Lung microvascular endothelial cell (primary cell): Measurements from ENCODE around the gene SCRN3. TPM values are rescaled to one million over a fixed set of nuclear protein-coding genes. Genes with fewer than 3 reads are reported as not detected.
"Not testable (repeated sequence)": the region's sequence is repeated elsewhere in the genome, so short reads cannot be mapped to it uniquely, and the experiment has no call there.

ENCODE experiments used
- DNase-seq, 2 donors: peaks; one replicate each; pipeline versions ENCODE4 v3.0.0 to v3.0.0-alpha.2; 2010; ENCODE audit warnings: low read depth in 2 of 2
- total RNA-seq: library from RNA; depleted of rRNA; stranded (reverse); fragments of >200 nt; gene quantifications from 2 replicates; pipeline ENCODE4 v1.2.1, GENCODE V29; 2014

SCRN3 gene
- 11.6 and 13.7 TPM in 2 replicates for total RNA-seq

- peak; percentile 72 to 81 for DNase-seq
Observed at GRCh38 chr2:174395284-174395968, at the start of gene SCRN3. SCRN3 (plus strand) TSS chr2:174395730; CDS start chr2:174398284, 2,554 bp downstream.

GRCh38 chr2:174350018-174350417, 45.5 kb upstream of the SCRN3 start:
- DNase-seq, result no peak

- no peak for DNase-seq
Observed at GRCh38 chr2:174350593-174351181, 44.8 kb upstream of the SCRN3 start.

DNA sequence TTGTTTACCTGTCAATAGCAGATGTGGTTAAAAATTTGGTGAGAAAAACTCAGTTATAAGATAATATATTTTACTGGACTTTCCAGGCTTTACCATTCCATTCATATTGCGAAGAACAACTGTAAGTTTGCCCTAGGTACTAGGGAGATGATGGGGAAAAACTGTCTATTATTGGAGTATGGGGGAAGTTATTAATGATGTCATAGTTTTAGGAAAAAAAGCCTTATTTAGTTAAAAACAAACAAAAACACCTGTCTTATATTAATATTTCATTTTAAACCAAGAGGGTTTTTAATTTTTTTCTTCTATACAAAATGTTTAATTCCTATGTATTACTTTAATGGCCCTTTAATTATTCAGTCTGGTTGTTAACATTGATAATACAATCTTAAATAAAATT, 42.5 kb upstream of the SCRN3 start:
- DNase-seq, result no peak

DNA sequence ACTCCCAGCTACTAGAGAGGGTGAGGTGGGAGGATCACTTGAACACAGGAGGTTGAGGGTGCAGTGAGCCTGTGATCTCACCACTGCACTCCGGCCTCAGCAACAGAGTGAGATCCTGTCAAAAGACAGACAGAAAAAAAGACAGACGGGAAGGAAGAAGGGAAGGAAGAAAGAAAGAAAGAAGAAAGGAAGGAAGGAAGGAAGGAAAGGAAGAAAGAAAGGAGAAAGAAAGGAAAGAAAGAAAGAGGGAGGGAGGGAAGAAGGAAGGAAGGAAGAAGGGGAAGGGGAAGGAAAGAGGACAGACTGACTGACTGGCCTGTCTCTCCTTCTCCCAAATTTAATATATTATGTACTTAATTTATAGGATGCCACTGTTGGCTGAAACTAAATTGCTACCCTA, 39.2 kb upstream of the SCRN3 start:
- DNase-seq, result no peak

DNA sequence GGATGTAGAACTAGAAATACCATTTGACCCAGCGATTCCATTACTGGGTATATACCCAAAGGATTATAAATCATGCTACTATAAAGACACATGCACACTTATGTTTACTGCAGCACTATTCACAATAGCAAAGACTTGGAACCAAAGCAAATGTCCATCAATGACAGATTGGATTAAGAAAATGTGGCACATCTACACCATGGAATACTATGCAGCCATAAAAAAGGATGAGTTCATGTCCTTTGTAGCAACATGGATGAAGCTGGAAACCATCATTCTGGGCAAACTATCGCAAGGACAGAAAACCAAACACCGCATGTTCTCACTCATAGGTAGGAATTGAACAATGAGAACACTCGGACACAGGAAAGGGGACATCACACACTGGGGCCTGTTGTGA, 35.9 kb upstream of the SCRN3 start:
- not testable (repeated sequence) for DNase-seq

- DNase-seq, result no peak
Observed at GRCh38 chr2:174362949-174363348, 32.6 kb upstream of the SCRN3 start.

DNA sequence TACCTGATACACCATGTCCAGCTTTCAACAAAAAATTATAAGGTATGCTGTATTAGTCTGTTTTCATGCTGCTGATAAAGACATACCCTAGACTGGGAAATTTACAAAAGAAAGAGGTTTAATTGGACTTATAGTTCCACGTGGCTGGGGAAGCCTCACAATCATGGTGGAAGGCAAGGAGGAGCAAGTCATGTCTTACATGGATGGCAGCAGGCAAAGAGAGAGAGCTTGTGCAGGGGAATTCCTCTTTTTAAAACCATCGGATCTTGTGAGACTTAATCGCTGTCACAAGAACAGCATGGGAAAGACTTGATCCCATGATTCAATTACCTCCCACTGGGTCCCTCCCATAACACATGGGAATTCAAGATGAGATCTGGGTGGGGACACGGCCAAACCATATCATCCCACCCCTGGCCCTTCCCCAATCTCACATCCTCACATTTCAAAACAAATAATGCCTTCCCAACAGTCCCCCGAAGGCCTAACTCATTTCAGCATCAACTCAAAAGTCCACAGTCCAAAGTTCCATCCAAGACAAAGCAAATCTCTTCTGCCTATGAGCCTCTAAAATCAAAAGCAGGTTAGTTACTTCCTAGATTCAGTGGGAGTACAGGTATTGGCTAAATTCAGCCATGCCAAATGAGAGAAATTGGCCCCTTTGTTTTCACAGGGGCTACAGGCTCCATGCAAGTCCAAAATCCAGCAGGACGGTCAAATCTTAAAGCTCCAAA, 31.9 kb upstream of the SCRN3 start:
- not testable (repeated sequence) for DNase-seq

DNA sequence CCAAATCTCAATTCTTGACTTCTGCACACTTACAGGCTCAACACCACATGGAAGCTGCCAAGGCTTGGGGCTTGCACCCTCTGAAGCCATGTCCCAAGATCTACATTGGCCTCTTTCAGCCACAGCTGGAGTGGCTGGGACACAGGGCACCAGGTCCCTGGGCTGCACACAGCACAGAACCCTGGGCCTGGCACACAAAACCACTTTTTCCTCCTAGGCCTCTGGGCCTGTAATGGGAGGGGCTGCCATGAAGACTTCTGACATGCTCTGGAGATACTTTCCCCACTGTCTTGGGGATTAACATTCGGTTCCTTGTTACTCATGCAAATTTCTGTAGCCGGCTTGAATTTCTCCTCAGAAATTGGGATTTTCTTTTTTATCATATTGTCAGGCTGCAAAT, 30.9 kb upstream of the SCRN3 start:
- no peak for DNase-seq

DNA sequence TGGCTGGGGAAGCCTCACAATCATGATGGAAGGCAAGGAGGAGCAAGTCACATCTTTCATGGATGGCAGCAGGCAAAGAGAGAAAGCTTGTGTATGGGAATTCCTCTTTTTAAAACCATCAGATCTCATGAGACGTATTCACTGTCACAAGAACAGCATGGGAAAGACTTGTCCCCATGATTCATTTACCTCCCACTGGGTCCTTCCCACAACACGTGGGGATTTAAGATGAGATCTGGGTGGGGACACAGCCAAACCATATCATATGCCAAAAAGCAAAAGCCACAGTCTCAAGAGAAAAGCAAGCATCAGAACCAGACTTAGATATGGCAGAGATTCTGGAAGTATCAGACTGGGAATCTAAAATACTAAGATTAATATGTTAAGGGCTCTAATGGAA, 30.0 kb upstream of the SCRN3 start:
- DNase-seq, result no peak

DNA sequence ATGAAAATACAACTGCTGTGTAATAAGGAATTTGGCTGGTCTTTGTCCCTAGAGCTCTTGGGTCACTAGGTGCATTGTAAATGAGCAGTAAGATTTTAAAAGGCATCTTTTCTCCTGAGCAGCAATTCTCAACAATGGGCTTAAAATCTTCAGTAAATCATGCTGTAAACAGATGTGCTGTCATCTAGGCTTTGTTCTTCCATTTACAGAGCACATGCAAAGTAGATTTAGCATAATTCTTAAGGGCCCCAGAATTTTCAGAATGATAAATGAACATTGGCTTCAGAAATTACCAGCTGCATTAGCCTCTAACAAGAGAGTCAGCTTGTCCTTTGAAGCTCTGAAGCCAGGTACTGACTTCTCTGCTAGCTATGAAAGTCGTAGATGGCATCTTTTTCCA, 26.8 kb upstream of the SCRN3 start:
- DNase-seq, result no peak

- DNase-seq, result no peak
Observed at GRCh38 chr2:174376967-174377366, 18.6 kb upstream of the SCRN3 start.

- DNase-seq, result no peak
Observed at GRCh38 chr2:174383796-174384195, 11.7 kb upstream of the SCRN3 start.

GRCh38 chr2:174385201-174385600, 10.3 kb upstream of the SCRN3 start:
- DNase-seq, result no peak

GRCh38 chr2:174388706-174389105, 6.8 kb upstream of the SCRN3 start:
- not testable (repeated sequence) for DNase-seq

- no peak for DNase-seq
Observed at GRCh38 chr2:174389542-174389941, 6.0 kb upstream of the SCRN3 start.

- DNase-seq, result not testable (repeated sequence)
Observed at GRCh38 chr2:174390303-174390702, 5.2 kb upstream of the SCRN3 start.

- DNase-seq, result no peak
Observed at GRCh38 chr2:174392706-174393105, 2.8 kb upstream of the SCRN3 start.

DNA sequence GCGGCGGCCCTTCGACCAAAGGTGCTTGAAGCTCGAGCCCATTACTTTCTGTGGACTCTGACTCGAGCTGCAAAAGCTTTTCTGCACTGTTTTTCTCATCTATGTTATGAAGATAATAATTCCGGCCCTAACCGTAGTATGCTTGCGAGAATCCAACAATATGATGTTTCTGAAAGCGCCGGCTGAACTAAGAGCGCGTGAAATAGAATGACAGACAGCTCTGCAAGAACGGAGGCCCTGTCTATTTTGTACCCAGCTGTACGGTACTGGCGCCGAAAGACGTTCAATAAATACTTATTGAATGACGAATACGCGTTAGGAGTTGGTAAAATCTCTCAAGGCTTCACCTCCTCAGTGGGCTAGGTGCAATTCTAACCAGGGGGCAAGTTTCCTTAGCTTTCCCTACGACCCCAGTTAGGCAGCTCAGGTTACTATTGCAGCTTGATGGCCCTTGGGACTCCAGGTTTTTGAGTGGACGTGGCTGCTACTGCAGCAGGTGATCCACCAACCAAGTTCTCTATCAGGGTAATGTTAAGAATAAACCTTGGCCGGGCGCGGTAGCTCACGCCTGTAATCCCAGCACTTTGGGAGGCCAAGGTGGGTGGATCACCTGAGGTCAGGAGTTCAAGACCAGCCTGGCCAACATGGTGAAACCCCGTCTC, 570 bp downstream of the SCRN3 start:
- peak; percentile 29 to 48 for DNase-seq

GRCh38 chr2:174397773-174398172, 2.2 kb downstream of the SCRN3 start:
- DNase-seq, result no peak

- DNase-seq, result no peak
Observed at GRCh38 chr2:174399171-174399570, 3.6 kb downstream of the SCRN3 start.

DNA sequence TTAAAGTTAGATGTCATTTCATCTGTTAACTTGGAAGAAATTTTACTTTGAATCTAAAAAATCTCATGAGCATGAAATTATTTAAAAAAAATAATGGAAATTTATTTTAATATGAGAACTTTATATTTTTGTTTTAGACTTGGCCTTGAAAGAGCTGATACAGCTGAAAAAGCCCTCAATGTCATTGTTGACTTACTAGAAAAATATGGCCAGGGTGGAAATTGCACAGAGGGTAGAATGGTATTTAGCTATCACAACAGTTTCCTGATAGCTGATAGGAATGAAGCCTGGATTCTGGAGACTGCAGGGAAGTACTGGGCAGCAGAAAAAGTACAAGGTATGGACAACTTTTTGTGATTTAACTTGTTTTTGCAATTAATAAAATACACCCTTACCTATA, 5.3 kb downstream of the SCRN3 start:
- DNase-seq, result peak in 1 of 2 donors; percentile 38
